HG02885 (cell line): Measurements from ENCODE around the gene MLPH.
A peak's percentile ranks its signal among the peaks of the same experiment; 100 is the strongest.
"Not testable (repeated sequence)": the region's sequence is repeated elsewhere in the genome, so short reads cannot be mapped to it uniquely, and the experiment has no call there.

Experiments used
- ATAC-seq: cut with Tn5 transposase; IDR thresholded peaks from one replicate; pipeline ENCODE4 v1.9.1; 2021; ENCODE audit warnings: mild to moderate bottlenecking; ENCODE audit not compliant: unreplicated experiment, poor library complexity

The MLPH gene

DNA sequence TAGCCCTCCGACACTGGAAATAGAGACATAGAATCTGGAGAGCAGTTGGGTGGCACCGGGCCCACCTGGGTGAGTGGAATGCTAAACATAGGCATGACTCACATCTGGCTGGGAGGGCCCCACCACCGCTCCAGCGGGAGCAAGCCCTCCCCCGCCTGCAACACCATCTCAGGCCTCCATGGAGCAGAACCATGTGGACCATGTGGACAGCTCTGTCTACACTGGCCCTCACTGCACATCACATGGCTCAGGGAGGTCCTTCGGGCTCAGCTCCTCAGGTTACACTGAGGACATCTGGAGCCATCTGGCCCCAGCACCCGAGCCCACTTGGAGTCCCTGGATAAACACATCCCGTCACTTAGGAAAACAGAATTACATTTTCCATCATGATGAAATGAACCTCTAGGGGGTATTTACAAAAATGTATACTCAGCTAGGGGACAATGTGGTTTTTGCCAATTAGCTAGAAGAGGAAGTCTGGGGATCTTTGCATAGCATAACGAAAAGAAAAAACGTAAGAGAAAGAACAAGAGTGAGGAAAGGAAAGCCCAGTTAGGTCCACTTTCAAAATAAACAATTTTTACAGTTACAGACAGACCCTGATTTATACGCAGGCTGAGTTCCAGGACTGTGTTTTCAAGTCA, 30.7 kb upstream of the MLPH start:
- ATAC-seq, result no peak

DNA sequence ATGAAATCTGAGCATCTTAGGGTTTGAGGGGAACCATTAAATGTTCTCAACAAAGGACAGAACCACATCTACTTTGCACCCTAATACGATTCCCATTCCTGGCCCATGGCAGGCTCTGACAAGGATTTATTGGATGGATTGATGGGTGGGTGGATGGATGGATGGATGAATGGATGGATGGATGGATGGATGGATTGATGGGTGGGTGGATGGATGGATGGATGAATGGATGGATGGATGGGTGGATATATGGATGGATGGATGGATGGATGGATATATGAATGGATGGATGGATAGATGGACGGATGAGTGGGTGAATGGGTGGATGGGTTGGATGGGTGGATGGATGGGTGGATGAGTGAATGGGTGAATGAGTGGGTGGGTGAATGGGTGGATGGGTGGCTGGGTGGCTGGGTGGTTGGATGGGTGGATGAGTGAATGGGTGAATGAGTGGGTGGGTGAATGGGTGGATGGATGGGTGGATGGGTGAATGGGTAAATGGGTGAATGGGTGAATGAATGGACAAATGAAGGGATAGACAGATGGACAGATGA, 29.6 kb upstream of the MLPH start:
- no peak for ATAC-seq

DNA sequence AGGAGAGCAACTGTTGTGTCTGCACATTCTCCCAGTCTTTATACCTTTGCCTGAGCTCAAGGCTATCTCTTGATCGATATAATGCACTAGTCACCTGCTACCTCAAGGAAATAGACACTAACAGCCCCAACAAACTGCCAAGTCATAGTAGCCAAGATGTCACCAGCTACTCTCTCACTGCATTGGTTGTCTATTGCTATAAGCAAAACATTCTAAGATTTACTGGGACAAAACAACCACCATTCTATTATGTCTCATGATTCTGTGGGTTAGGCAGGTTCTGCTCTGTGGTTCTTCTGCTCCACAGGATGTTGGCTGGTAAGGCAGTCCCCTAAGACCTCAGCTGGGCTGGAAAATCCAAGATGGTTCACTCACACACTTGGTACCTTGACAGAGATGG, 28.5 kb upstream of the MLPH start:
- no peak for ATAC-seq

DNA sequence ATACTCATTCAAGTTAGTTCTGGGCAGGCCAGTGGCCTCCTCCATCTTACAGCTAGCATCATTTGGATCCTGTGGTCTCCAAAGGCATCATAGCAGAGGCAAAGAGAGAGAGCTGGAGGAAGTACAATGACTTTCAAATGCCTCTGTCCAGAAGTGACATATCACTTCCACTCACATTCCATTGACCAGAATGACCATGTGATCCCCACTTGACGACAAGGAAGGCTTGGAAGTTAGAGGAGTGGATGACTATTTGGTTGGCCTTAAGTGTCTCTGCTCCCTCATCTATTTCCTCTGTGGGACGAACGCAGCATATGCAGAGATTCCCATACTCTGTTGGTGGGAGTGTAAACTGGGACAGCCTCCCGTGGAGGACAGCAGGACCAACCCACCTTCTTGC, 27.8 kb upstream of the MLPH start:
- no peak for ATAC-seq

DNA sequence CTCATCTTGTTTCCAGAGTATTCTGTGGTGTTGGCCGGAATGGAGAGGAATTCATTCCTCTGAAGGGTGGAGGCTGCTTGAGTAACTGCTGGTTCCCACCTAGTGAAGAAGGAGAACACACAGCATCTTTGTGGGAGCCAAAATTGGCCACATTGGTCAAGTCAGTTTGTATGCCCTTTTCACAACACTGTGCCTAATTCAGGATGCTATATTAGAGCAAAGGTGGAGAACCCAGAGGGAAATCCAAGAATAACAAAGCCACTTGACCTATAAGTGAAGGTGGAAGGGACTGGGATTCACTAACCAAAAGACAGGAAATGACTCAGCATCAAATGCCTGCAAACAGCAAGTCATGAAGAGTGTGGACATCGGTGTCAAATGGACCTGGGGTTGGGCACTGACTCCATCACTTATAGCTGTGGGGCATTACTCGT, 27.3 kb upstream of the MLPH start:
- no peak for ATAC-seq

DNA sequence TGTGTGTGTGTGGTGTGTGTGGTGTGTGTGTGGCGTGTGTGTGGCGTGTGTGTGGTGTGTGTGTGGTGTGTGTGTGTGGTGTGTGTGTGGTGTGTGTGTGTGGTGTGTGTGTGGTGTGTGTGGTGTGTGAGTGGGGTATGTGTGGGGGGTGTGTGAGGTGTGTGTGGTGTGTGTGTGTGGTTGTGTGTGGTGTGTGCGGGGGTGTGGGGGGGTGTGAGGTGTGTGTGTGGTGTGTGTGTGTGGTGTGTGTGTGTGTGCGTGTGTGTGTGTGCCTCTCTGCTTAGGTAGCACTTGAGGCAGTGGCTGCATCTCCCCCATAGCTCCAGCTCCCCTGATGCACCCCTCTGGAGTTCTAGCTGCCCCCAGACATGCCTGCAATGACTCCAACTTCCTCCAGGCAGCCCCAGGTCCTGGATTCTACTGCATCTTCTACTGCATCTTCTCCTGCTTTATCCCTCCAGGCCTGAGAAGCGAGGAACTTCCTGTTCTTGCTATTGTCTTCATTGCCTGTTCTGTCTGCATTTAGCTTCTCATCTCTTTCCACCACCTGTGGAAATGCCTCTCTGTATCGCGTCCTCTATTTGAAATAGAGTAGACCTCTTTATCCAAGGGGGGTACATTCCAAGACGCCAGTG, 22.2 kb upstream of the MLPH start:
- no peak for ATAC-seq

DNA sequence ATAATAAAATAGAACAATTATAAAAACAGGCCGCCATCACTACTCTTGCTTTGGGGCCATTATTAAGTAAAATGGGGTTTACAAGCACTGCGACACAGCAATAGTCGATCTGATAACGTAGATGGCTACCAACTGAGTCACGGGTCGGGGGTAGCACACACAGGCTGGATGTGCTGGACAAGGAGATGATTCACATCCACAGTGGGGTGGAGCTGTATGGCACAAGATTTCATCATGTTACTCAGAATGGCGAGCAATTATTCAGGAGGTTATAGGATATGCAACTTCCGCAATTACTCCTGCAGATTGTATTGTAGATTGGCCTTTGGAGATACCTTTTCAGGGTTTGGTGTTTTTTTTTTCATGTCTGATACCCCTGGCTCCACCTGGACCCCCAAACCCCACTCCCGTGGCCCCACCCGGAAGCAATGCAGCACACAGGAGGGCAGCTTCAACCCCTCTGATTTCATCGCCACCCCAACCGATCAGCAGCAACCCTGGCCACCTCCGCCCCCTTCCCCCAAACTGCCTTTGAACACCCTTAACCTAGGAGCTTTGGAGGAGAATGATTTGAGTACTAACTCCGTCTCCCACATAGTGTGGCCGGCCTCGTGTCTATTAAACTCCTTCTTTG, 21.4 kb upstream of the MLPH start:
- no peak for ATAC-seq

DNA sequence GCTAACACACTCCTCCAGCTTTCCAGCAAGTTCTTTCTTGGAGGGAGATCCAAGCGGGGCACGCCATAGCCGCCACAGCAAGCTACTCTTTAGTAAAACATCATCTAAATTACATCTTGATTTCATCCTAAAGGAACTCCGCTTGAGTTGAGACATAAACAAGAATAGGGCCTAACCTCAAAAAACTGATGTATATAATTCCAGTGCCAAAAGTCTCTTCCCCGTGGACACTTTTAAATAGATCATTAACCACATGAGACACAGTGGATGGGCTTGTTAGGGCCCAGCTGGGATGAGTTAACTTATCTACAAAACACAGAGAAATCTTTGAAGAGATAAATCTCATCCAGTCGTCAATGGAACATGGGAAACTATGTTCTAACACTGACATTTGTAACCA, 20.8 kb upstream of the MLPH start:
- no peak for ATAC-seq

DNA sequence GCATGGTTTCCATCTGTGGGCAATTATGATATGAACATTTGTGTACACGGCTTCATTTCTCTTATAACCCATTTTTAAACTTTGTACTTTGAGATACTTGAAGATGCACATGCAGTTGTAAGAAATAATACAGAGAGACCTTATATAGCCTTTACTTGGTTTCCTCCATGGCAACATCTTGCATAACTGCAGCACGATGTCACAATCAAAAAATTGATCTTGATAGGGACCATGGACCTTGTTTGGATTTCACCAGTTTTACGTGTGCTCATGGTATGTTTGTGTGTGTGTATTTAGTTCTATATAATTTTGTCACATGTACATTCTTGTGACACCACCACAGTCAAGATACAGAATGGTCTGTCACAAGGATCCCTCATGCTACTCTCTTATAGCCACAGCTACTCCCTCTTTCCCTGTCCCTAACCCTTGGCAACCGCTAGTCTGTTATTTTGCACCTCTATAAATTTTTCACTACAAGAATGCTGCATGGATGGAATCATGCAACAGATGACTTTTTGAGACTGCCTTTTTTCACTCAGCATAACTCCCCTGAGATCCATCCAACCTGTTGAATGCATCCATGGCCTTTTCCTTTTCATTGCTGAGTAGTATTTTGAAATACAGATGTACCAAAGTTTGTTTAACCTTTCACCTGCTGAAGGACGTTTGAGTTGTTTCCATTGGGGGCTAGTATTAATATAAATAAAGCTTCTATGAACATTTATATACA, 19.4 kb upstream of the MLPH start:
- ATAC-seq, result no peak

DNA sequence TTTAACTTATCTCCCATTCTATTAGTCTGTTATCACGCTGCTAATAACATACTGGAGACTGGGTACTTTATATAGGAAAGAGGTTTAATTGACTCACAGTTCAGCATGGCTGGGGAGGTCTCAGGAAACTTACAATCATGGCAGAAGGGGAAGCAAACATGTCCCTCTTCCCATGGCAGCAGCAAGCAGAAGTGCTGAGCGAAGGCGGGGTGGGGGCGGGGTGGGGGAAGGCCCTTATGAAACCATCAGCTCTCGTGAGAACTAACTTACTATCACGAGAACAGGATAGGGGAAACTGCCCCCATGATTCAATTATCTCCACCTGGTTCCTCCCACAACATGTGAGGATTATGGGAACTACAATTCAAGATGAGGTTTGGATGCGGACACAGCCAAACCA, 17.6 kb upstream of the MLPH start:
- ATAC-seq, result not testable (repeated sequence)

DNA sequence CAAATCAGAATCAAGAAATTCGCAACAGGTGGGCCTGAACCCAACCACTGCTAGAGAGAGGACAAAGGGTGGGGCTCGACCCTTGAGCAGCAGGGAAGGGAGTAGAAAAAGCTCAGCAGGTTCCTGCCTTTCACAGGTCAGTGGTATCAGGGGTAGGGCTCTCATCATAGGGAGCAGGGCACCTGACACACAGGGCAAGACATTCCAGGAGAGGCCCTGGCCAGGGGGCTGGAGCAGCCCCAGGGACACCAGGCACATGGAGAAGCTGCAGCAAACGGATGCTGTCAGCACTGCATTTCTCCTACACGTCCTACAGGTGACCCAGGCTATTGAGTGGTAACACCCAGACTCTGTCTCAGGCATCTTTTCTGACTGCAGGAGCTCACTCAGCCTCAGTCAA, 17.2 kb upstream of the MLPH start:
- ATAC-seq, result no peak

DNA sequence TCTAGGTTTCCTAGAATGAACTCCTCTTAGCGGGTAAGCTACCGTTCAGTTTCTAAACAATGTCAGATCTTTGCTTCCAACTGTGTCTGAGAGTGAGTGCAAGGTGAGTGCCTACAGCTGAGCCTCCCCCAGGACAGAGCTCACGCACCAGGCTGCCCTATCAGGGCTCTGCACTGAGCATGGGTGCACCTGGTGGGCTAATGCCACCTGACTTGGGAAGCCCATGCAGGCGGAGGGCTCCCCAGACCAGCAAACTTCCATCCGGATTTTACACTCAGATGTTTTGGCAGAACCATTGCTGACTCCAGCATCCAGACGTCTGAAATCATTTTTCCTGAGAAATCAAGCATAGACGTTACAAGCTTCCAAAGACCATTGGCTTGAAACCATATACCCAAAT, 16.1 kb upstream of the MLPH start:
- ATAC-seq, result no peak

DNA sequence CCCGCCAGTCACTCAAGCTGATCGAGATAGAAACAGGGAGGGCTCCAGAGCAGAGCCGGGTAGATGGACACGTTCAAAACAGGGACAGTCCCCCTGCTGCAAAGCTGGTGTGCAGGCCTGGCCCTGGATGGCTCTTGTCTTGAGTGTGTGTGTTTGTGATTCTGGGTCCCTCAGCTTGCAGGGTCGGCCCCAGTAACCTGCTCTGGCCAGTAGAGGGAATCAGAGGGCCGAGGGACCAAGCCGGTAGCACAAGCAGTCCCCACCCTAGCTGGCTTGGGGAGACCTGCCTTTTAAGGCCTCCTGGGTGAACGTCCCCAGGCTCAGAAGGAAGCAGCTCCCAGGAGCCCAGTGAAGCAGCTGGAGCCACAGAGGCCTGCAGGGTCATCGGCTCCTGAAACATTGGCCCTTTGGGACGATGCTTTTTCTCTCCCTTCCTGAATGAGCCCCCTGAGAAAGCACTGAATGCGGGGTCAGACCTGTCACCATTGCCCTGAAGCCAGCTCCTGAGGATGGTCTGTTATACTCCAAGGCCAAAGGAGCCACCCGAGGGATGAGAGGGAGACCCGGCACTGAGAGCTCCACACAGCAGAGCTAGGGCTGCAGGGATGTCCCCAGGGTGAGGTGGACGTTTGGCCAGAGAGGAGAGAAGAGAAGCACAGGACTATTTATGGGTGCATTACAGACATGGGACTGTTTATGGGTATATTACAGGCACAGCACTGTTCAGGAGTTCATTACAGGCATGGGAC, 15.4 kb upstream of the MLPH start:
- ATAC-seq, result no peak

DNA sequence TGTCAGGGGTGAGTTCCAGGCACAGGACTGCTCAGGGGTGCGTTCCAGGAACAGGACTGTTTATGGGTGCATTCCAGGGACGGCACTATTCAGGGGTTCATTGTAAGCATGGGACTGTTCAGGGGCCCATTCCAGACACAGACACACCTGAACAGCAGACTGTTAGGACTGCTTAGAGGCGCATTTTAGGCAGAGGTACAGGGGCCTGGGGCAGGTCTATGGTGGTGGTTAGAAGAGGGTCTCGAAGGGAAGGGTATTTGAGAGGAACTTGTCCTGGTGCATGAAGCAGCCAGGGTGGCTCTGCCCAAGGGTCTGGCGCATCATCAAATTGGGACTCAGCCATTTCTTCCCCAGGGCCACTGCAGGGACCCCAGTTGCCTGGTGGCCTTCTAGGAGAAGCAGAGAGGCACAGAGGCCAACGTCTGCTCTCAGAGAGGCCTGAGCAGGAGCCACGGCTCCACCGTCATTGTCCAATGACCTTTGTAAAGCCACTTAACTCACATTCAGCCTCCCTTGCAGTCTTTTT, 14.8 kb upstream of the MLPH start:
- ATAC-seq, result no peak

DNA sequence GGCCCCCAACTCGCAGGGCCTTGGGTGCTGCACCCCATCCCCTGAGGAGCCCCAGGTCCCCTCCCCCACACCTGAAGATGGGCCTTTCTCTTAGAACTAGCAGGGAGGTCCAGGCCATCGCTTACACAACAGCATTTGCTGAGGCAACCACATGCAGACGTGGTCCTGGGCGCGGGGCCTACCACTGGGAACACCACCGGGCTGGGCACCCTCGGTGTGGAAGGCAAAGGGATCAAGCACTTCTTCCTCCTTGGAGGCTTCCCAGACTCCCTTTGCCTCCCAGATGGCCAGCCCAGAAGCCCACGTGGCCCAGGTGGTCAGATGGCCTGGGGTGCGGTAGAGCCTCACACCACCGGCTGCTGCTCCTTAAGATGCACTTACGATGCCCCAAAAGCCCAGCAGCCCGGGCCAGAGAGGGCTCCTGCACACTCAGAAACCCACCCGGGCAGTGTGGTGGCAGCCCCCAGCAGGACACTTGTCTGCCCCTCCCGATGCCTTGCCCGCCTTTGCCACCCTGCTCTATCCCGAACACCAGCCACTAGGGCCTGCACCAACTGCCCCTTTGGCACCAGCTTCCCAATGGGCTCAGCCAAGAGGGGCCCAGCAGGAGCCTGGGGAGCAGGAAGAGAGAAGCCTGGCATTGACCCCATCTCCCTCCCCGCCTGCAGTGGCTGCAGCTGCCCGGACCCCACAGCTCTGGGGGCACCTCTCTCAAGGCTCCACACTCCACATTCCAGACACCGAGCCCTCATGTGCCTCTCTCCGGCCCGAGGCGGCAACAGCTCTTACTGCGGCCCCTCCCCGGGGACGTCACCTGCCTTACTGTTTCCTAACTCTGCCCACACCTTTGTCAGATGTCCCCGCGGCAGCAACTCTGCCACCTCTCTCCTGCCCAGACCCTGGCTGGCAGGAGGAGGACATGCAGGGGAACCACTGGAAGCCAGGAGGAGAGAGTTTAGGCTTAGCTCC, 13.9 kb upstream of the MLPH start:
- no peak for ATAC-seq

DNA sequence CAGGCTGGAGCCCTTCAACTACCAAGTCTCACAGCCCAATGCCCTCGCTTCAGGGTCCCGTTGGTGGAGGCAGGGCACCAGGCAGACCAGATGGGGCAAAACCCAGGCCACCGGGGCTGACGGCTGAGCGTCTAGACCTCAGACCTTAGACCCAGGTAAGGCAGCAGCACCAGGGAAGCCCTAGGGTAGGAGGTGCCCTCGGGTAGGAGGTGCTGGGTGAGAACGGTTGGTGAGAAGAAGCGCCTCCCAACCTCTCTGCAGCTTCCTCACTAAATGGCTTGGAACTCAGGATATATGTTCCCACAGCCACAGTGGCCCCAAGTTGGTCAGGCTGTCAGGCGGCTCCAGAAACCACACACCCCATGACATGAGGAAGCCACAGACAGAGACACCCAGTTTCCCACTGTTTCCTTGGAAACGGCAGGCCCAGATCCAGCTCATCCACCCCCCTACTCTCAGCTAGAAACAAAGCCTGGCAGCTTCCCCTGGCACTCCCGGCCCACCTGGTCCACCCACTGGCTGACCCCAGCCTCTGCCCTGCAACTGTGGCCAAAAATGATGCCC, 13.1 kb upstream of the MLPH start:
- no peak for ATAC-seq

DNA sequence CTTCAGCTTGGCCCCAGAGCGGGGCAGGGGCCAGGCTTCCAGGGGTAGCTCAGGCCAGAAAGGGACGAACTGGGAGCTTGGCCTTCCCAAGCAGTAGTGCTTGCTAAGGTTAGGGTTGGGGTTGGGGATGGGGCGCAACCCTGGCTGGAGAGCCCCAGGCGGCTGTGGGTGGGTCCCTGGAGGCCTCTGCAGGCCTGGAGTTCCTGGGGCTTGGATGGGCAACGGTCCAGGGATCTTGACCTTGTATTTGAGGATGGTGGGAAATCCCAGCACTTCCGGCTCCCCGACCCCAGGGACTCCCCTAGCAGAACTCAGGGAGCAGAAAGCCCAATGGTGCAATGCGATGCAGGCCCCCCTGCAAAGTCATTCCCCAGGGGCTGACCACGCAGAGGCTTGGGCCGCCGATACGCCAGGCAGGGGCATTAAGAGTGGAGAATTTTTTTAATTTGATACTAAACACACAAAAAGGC, 12.6 kb upstream of the MLPH start:
- no peak for ATAC-seq

DNA sequence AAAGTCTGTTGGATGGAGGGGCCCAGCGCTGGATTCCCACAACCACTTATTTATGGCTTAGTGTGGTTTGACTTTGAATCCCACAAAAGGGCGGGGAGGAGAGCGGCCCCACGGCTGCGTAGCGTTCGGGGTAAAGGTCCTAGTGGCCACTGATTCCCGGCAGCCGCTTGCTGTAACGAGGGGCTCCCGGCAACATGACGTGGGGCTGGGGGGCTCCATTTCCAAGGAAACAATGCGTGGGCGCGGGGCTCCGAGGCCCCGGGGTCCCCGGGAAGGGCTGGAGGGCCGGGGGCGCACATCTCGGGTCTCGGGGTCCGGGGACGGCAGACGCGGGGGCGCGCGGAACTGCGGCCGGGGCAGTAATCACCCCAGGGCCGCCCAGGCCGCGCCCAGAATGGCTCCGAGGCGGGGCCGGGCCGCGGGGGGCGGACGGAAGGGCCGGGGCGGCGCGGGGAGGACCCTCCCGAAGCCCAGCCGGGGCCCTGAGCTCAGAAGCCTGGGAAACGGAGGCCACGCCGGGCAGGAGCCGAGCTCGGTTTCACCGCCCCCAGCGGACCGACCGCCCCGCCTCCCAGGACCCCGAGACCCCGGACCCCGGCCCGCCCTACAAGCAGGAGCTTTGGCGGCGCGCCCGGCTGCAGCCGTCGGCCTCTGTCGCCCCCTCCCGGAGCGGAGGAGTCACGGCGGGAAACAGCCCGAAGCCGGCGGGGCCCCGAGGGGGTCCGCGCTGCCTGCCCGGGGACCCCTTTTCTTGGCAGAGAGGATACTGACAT, 11.9 kb upstream of the MLPH start:
- ATAC-seq, result peak; percentile 83
